GM23248 (cell line): ENCODE data around the gene BTBD17.

Source experiments
- EZH2 ChIP-seq: fragments of 200-600 bp; sonication (generic); IDR thresholded peaks from 2 replicates; pipeline ENCODE4 v1.6.1; 2018; ENCODE audit warnings: antibody characterized with exemption, mild to moderate bottlenecking; ENCODE audit not compliant: insufficient read depth, poor library complexity, severe bottlenecking
- EZH2phosphoT487 ChIP-seq: fragments of 200-600 bp; sonication (generic); IDR thresholded peaks from 2 replicates; pipeline ENCODE4 v1.6.1; 2018; ENCODE audit warnings: antibody characterized with exemption, moderate library complexity, mild to moderate bottlenecking, low read depth; ENCODE audit not compliant: insufficient read depth

DNA sequence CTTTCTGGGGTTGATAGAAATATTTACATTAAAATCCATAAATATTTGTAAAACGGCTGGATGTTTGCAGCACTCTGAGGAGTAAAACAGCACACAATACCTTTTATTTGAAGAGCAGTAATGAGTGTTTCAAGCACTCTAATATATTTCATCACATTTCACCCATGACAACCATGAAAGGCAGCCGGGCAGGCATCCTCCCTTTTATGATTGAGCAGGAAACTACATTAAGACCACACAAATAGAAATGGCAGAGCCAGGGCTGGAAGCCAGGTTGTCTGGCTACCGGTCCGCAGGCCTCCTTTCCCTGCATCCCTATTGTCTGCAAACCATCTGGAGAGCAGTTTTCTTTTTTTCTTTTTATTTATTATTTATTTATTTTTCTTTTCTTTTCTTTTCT, 47.1 kb upstream of the BTBD17 start:
- no peak for TF ChIP-seq EZH2
- TF ChIP-seq EZH2phosphoT487 = no peak
